GM12874 (cell line): ENCODE measurements around the gene WDR33.

Experiments
- TF ChIP-seq, protein P1 (sequence below): IDR thresholded peaks from 2 replicates; pipeline ENCODE4 v1.5.1; 2011; ENCODE audit warnings: low read depth, mild to moderate bottlenecking, control low read depth, low read length, moderate library complexity; ENCODE audit not compliant: insufficient read depth

The WDR33 gene

GRCh38 chr2:127659408-127660290 lies 151.3 kb downstream of the WDR33 start:
- TF ChIP-seq, protein P1, sequence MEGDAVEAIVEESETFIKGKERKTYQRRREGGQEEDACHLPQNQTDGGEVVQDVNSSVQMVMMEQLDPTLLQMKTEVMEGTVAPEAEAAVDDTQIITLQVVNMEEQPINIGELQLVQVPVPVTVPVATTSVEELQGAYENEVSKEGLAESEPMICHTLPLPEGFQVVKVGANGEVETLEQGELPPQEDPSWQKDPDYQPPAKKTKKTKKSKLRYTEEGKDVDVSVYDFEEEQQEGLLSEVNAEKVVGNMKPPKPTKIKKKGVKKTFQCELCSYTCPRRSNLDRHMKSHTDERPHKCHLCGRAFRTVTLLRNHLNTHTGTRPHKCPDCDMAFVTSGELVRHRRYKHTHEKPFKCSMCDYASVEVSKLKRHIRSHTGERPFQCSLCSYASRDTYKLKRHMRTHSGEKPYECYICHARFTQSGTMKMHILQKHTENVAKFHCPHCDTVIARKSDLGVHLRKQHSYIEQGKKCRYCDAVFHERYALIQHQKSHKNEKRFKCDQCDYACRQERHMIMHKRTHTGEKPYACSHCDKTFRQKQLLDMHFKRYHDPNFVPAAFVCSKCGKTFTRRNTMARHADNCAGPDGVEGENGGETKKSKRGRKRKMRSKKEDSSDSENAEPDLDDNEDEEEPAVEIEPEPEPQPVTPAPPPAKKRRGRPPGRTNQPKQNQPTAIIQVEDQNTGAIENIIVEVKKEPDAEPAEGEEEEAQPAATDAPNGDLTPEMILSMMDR: no peak

DNA sequence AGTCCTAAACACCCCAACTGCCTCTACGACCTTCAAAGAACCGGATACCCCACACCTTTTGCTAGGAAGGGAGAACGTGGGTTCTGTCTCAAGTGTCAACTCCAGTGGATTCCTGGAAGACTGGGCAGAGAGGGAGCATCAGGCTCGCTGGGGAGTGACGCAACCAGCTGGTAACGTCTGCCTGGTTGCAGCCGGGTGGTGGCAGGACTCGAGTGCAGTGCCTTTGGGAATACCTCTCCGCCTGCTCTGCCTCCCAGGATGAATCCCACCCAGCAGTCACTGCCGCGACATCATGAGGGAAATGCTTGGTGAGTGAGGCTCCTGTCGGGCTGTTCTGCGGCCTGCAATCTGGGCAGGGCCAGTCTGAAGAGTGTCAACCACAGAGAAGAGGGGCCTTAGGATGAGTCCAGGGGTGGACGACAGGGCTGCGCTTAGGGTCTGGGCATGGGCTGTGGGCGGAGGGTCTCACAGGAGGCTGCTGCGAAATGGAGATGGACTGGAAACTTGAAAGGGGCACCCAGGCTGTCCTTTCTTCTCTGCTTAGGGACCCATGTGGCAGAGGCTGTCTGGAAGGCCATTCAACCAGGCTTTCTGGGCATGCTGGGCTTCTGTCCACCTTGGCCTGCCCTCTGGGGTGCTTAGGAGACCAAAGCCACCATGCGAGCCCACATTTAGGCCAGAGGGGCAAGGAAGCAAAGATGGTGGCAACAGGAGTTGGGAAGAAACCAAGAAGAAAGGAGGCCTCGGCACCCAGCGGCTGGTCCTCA lies 152.1 kb downstream of the WDR33 start:
- TF ChIP-seq, protein P1: no peak

- TF ChIP-seq, protein P1: no peak
These were observed 152.8 kb downstream of the WDR33 start for GRCh38 chr2:127658146-127658545.

- TF ChIP-seq, protein P1: no peak
These were observed 153.8 kb downstream of the WDR33 start for GRCh38 chr2:127657232-127657595.

GRCh38 chr2:127656569-127657231 lies 154.3 kb downstream of the WDR33 start:
- TF ChIP-seq, protein P1: no peak

- TF ChIP-seq, protein P1: no peak
These were observed 155.5 kb downstream of the WDR33 start for GRCh38 chr2:127655209-127656073.
